GM23248 (cell line): ENCODE data around the gene MINDY4B. TPM values are rescaled to one million over a fixed set of nuclear protein-coding genes. Genes with fewer than 3 reads are reported as not detected.

Experiments used
- DNase-seq: peaks from one replicate; pipeline ENCODE4 v3.0.0-alpha.2; 2015
- H2AFZ ChIP-seq: fragments of 200-600 bp; sonication (generic); 2 replicates; pipeline ENCODE4 v1.6.1; 2016; ENCODE audit warnings: antibody characterized with exemption
- H3F3A ChIP-seq: fragments of 200-600 bp; sonication (generic); 2 replicates; pipeline ENCODE4 v1.6.1; 2016; ENCODE audit warnings: mild to moderate bottlenecking, antibody characterized with exemption, mixed run types; ENCODE audit not compliant: insufficient read depth
- H3K27ac ChIP-seq: fragments of 200-600 bp; sonication (generic); 2 replicates; pipeline ENCODE4 v1.5.1; 2016; ENCODE audit warnings: mild to moderate bottlenecking
- H3K27me3 ChIP-seq: fragments of 200-600 bp; sonication (generic); replicated peaks from 2 replicates; pipeline ENCODE4 v1.6.1; 2016; ENCODE audit warnings: mild to moderate bottlenecking; ENCODE audit not compliant: insufficient read depth
- H3K36me3 ChIP-seq: fragments of 200-600 bp; sonication (generic); 2 replicates; pipeline ENCODE4 v1.6.1; 2016; ENCODE audit warnings: low read depth, mild to moderate bottlenecking
- H3K4me1 ChIP-seq: fragments of 200-600 bp; sonication (generic); 2 replicates; pipeline ENCODE4 v1.6.1; 2016; ENCODE audit warnings: mild to moderate bottlenecking; ENCODE audit not compliant: insufficient read depth
- H3K4me2 ChIP-seq: fragments of 200-600 bp; sonication (generic); one replicate; pipeline ENCODE4 v1.6.1; 2016; ENCODE audit warnings: mild to moderate bottlenecking; ENCODE audit not compliant: unreplicated experiment
- H3K4me3 ChIP-seq: fragments of 200-600 bp; sonication (generic); 2 replicates; pipeline ENCODE4 v1.5.1; 2016; ENCODE audit warnings: mild to moderate bottlenecking
- H3K79me2 ChIP-seq: fragments of 200-600 bp; sonication (generic); 2 replicates; pipeline ENCODE4 v1.6.1; 2016; ENCODE audit warnings: mild to moderate bottlenecking; ENCODE audit not compliant: insufficient read depth
- H3K9ac ChIP-seq: fragments of 200-600 bp; sonication (generic); 2 replicates; pipeline ENCODE4 v1.6.1; 2016; ENCODE audit warnings: mild to moderate bottlenecking
- H3K9me2 ChIP-seq: fragments of 200-600 bp; sonication (generic); 2 replicates; pipeline ENCODE4 v1.6.1; 2016; ENCODE audit warnings: mixed run types, mild to moderate bottlenecking, moderate library complexity; ENCODE audit not compliant: insufficient read depth
- H3K9me3 ChIP-seq: fragments of 200-600 bp; sonication (generic); one replicate; pipeline ENCODE4 v1.6.1; 2017; ENCODE audit warnings: low read depth
- H4K20me1 ChIP-seq: fragments of 200-600 bp; sonication (generic); 2 replicates; pipeline ENCODE4 v1.6.0; 2016; ENCODE audit not compliant: insufficient read depth
- EZH2 ChIP-seq: fragments of 200-600 bp; sonication (generic); IDR thresholded peaks from 2 replicates; pipeline ENCODE4 v1.6.1; 2018; ENCODE audit warnings: antibody characterized with exemption, mild to moderate bottlenecking; ENCODE audit not compliant: insufficient read depth, poor library complexity, severe bottlenecking
- EZH2phosphoT487 ChIP-seq: fragments of 200-600 bp; sonication (generic); IDR thresholded peaks from 2 replicates; pipeline ENCODE4 v1.6.1; 2018; ENCODE audit warnings: antibody characterized with exemption, moderate library complexity, mild to moderate bottlenecking, low read depth; ENCODE audit not compliant: insufficient read depth
- WGBS, 2 experiments: methylation state at CpG; one replicate each; pipeline ENCODE4 v1.1.6; 2015 to 2017; ENCODE audit warnings: low lambda C conversion rate in 2 of 2, low coverage in 1 of 2; ENCODE audit errors: missing lambda C conversion rate in 2 of 2; 5-methylcytosine and 5-hydroxymethylcytosine counted together
- in situ Hi-C: fragments of 300-500 bp; cut with MboI; formaldehyde crosslinking; loops from 2 replicates; pipeline ENCODE4 v1.15.0; 2020
- polyA plus RNA-seq: library from polyadenylated mRNA; unstranded; fragments of >200 nt; fragmentation: Nextera tagmentation; extraction: Ambion mirVana; gene quantifications from 2 replicates; pipeline ENCODE4 v1.2.1, GENCODE V29; 2016
- total RNA-seq: library from RNA; depleted of rRNA; stranded (reverse); fragments of >200 nt; shearing (Covaris generic); gene quantifications from 2 replicates; pipeline ENCODE4 v1.2.3, GENCODE V29; 2014

The MINDY4B gene
- total and polyA plus RNA-seq, 2 experiments from 2014 or later: not detected

GRCh38 chr3:150905746-150906145, 507 bp upstream of the MINDY4B start:
- 59 to 63% methylated on average over 1 of the region's 1 CpG for WGBS, 2 experiments
- DNase-seq: no peak
- in situ Hi-C loops: no loop called here

GRCh38 chr3:150902988-150903387, 2.3 kb downstream of the MINDY4B start:
- 49 to 51% methylated on average over 2 of the region's 2 CpGs for WGBS, 2 experiments
- no peak overlapping the region for H3K4me3 ChIP-seq
- H3K79me2 ChIP-seq: no peaks in the 10 kb centered on the region
- H3K36me3 ChIP-seq: no peaks in the 10 kb centered on the region
- no peaks in the 10 kb centered on the region for H3K4me1 ChIP-seq
- no peak overlapping the region for H3K4me2 ChIP-seq
- H2AFZ ChIP-seq: no peak overlapping the region
- H3K9me2 ChIP-seq: no peaks in the 10 kb centered on the region
- no peak for DNase-seq
- H3K9ac ChIP-seq: no peak overlapping the region
- TF ChIP-seq EZH2 (no peak), EZH2phosphoT487 (no peak)
- H3K27me3 ChIP-seq: peaks cover 60% of the 10 kb centered on the region
- in situ Hi-C loops: no loop called here
- H3K9me3 ChIP-seq: no peaks in the 10 kb centered on the region
- H3K27ac ChIP-seq: no peak overlapping the region
- no peaks in the 10 kb centered on the region for H4K20me1 ChIP-seq
- H3F3A ChIP-seq: no peaks in the 10 kb centered on the region

More at GRCh38 chr3:150905746-150906145, 507 bp upstream of the MINDY4B start:
- Histone ChIP-seq H3K4me1 (no peaks in the 10 kb centered on the region), H3K79me2 (no peaks in the 10 kb centered on the region), H3K27ac (no peak overlapping the region), H3K36me3 (no peaks in the 10 kb centered on the region), H3F3A (no peaks in the 10 kb centered on the region), H3K4me3 (no peak overlapping the region), H3K9ac (no peak overlapping the region), H3K4me2 (no peak overlapping the region), H2AFZ (no peak overlapping the region), H3K9me2 (no peaks in the 10 kb centered on the region), H3K27me3 (peaks cover 82% of the 10 kb centered on the region), H4K20me1 (no peaks in the 10 kb centered on the region), H3K9me3 (no peaks in the 10 kb centered on the region)
- TF ChIP-seq EZH2 (no peak), EZH2phosphoT487 (no peak)

DNA sequence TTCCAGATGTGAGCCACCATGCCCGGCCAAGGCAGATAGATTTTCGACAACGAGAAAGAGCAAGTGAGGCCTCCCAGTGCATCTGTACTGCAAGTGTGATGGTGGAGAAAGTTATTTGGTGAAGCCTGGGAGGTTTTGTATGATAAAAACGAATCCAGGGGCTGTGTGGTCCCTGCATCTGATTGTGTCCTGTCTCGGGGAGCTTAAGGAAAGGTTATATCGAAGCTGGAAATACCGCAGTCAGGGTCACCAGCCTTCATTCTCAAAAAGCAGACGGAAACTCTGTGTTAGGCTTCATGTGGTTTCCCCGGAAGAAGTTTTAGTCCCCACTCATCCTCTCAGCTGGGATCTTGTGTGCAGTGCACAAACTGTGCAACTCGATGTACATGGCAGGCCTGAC, 3.4 kb downstream of the MINDY4B start:
- no peak overlapping the region for H2AFZ ChIP-seq

DNA sequence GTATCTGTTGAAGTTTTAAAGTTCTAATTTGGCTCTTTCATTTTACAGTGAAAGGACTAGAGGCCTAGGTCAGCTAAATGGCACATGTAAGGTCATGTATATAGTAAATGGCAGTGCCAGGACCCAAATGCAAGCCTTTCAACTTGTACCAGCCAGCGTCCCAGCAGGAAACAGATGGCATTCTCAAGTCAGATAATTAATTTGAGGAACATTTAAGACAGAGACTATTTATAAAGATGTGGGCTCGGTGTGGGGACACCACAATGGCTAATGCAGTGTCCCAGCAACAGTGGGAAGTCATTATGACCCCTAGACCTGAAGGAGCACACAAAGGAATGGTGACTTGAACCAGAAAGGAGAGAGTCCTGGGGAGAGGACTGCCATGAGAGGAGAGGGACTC, 6.1 kb downstream of the MINDY4B start:
- Histone ChIP-seq H3K9me3 (no peaks in the 10 kb centered on the region), H3K79me2 (no peaks in the 10 kb centered on the region), H3K4me2 (no peak overlapping the region), H2AFZ (no peak overlapping the region), H3F3A (no peaks in the 10 kb centered on the region), H3K27ac (no peak overlapping the region), H3K4me1 (no peaks in the 10 kb centered on the region), H3K9ac (no peak overlapping the region), H4K20me1 (no peaks in the 10 kb centered on the region), H3K9me2 (no peaks in the 10 kb centered on the region), H3K27me3 (peaks cover 39% of the 10 kb centered on the region), H3K4me3 (no peak overlapping the region), H3K36me3 (no peaks in the 10 kb centered on the region)
- in situ Hi-C loops: no loop called here
- TF ChIP-seq EZH2 (no peak), EZH2phosphoT487 (no peak)
- WGBS, 2 experiments: 27 to 28% methylated on average over 2 of the region's 2 CpGs
- DNase-seq: no peak

More for the DNA sequence above, 3.4 kb downstream of the MINDY4B start:
- in situ Hi-C loops: no loop called here
- Histone ChIP-seq H3K4me2 (no peak overlapping the region), H3K9me3 (no peaks in the 10 kb centered on the region), H3K4me1 (no peaks in the 10 kb centered on the region), H3K9me2 (no peaks in the 10 kb centered on the region), H3K27ac (no peak overlapping the region), H4K20me1 (no peaks in the 10 kb centered on the region), H3K4me3 (no peak overlapping the region), H3K79me2 (no peaks in the 10 kb centered on the region), H3K27me3 (peaks cover 52% of the 10 kb centered on the region), H3K9ac (no peak overlapping the region), H3K36me3 (no peaks in the 10 kb centered on the region), H3F3A (no peaks in the 10 kb centered on the region)
- TF ChIP-seq EZH2: no peak
- no peak for TF ChIP-seq EZH2phosphoT487
- WGBS, 2 experiments: 61 to 65% methylated on average over 10 of the region's 10 CpGs
- DNase-seq: no peak
